Right renal pelvis (tissue), 4 donors: ENCODE results near the gene HNRNPR. TPM values are rescaled to one million over a fixed set of nuclear protein-coding genes. Genes with fewer than 3 reads are reported as not detected.

Experiments
- DNase-seq, 4 donors: peaks; one replicate each; pipeline ENCODE4 v3.0.0-alpha.2; 2013; ENCODE audit warnings: low read depth in 4 of 4, low spot score in 3 of 4, missing footprints in 1 of 4
- polyA plus RNA-seq, 4 donors: library from polyadenylated mRNA; unstranded; fragments of 120-200 nt; gene quantifications; one replicate each; pipeline ENCODE4 v1.2.1, GENCODE V29; 2013; ENCODE audit not compliant: insufficient read length in 4 of 4

The HNRNPR gene
- polyA plus RNA-seq, 4 donors = 243 to 286 (median 274) TPM

GRCh38 chr1:23369335-23370013, 25.4 kb upstream of the HNRNPR start, which contains the start of gene ZNF436:
Gene ZNF436 (minus strand): TSS chr1:23369836. CDS start chr1:23368005, 1,831 bp downstream.
- DNase-seq = peak; percentile 73 to 82 (median 80)

GRCh38 chr1:23368562-23369334, 24.7 kb upstream of the HNRNPR start:
- DNase-seq = peak; percentile 89 to 92 (median 91)

- peak; percentile 95 to 97 (median 96) for DNase-seq
Measured at GRCh38 chr1:23367791-23368561, 23.9 kb upstream of the HNRNPR start.

GRCh38 chr1:23367451-23367790, 23.3 kb upstream of the HNRNPR start:
- no peak for DNase-seq

- DNase-seq = no peak
Measured at GRCh38 chr1:23366598-23366997, 22.5 kb upstream of the HNRNPR start.

- DNase-seq = no peak
Measured at GRCh38 chr1:23366146-23366545, 22.1 kb upstream of the HNRNPR start.

GRCh38 chr1:23362218-23362713, 18.2 kb upstream of the HNRNPR start:
- no peak for DNase-seq

GRCh38 chr1:23358310-23358875, 14.3 kb upstream of the HNRNPR start:
- no peak for DNase-seq

GRCh38 chr1:23357138-23357908, 13.2 kb upstream of the HNRNPR start:
- no peak for DNase-seq

- no peak for DNase-seq
Measured at GRCh38 chr1:23356471-23357137, 12.5 kb upstream of the HNRNPR start.

GRCh38 chr1:23354245-23354644, 10.2 kb upstream of the HNRNPR start:
- no peak for DNase-seq

- no peak for DNase-seq
Measured at GRCh38 chr1:23352096-23352695, 8.1 kb upstream of the HNRNPR start.

- DNase-seq = no peak
Measured at GRCh38 chr1:23345920-23346319, 1.8 kb upstream of the HNRNPR start.

- DNase-seq = peak in 2 of 4 donors; percentile 24 to 30
Measured at GRCh38 chr1:23344987-23345472, 946 bp upstream of the HNRNPR start.

- DNase-seq = peak in 2 of 4 donors; percentile 16 to 23
Measured at GRCh38 chr1:23343221-23344110, 618 bp downstream of the HNRNPR start.

GRCh38 chr1:23341931-23342692, 2.0 kb downstream of the HNRNPR start:
- DNase-seq = no peak

GRCh38 chr1:23339632-23340031, 4.5 kb downstream of the HNRNPR start:
- DNase-seq = no peak
